ENCODE results near the gene C16orf86.

- TF ChIP-seq POLR2A (IDR thresholded peaks at IDR 0.05; ENCODE audit: low read length) = no peak
- no peak for TF ChIP-seq GATA1 (IDR thresholded peaks at IDR 0.05; ENCODE audit: low read depth, low read length)
Observed at GRCh38 chr16:67703626-67704025, 37.0 kb downstream of the C16orf86 start.

All from erythroblast (primary cell).